ENCODE data around the gene ARSJ.

Gene ARSJ

GRCh38 chr4:113893546-113893945 lies 85.9 kb downstream of the ARSJ start:
- Histone ChIP-seq H3K36me3 (ENCODE audit: control insufficient read depth, low read length) (no peaks in the 10 kb centered on the region), H3K27ac (ENCODE audit: low read depth, low read length) (no peak overlapping the region), H3K4me1 (ENCODE audit: control insufficient read depth, low read length) (peaks cover 2% of the 10 kb centered on the region), H4K20me1 (ENCODE audit: control insufficient read depth, insufficient read depth, low read depth, low read length) (no peaks in the 10 kb centered on the region), H3K27me3 (ENCODE audit: control insufficient read depth, low read length) (no peaks in the 10 kb centered on the region), H3F3A (ENCODE audit: control insufficient read depth, insufficient read depth) (peaks cover 4% of the 10 kb centered on the region; the same call in 1 of the 2 replicates), H3K9me2 (replicated peaks; ENCODE audit: control insufficient read depth, low read length) (no peaks in the 10 kb centered on the region), H3K79me2 (ENCODE audit: control insufficient read depth, low read length) (no peaks in the 10 kb centered on the region), H3K9me3 (ENCODE audit: control insufficient read depth, insufficient read depth, low read length) (no peaks in the 10 kb centered on the region), H3K4me3 (ENCODE audit: low read length) (no peak overlapping the region), H3K4me2 (ENCODE audit: low read length) (no peak overlapping the region)
- peak; percentile 37 for TF ChIP-seq CTCF (IDR thresholded peaks at IDR 0.05; ENCODE audit: low read depth, low read length, poor library complexity, severe bottlenecking)
- TF ChIP-seq EZH2phosphoT487 (IDR thresholded peaks at IDR 0.05; ENCODE audit: borderline replicate concordance, low read length), result no peak

GRCh38 chr4:113888006-113888405 lies 91.4 kb downstream of the ARSJ start:
- H3K4me2 ChIP-seq (ENCODE audit: low read length), result no peak overlapping the region
- H3K9me2 ChIP-seq (replicated peaks; ENCODE audit: control insufficient read depth, low read length), result no peaks in the 10 kb centered on the region
- no peaks in the 10 kb centered on the region; the same call in 1 of the 2 replicates for H3F3A ChIP-seq (ENCODE audit: control insufficient read depth, insufficient read depth)
- TF ChIP-seq CTCF (IDR thresholded peaks at IDR 0.05; ENCODE audit: low read depth, low read length, poor library complexity, severe bottlenecking), result no peak
- TF ChIP-seq EZH2phosphoT487 (IDR thresholded peaks at IDR 0.05; ENCODE audit: borderline replicate concordance, low read length), result no peak
- no peaks in the 10 kb centered on the region for H3K4me1 ChIP-seq (ENCODE audit: control insufficient read depth, low read length)
- H3K36me3 ChIP-seq (ENCODE audit: control insufficient read depth, low read length), result no peaks in the 10 kb centered on the region
- no peaks in the 10 kb centered on the region for H4K20me1 ChIP-seq (ENCODE audit: control insufficient read depth, insufficient read depth, low read depth, low read length)
- no peak overlapping the region for H3K27ac ChIP-seq (ENCODE audit: low read depth, low read length)
- H3K27me3 ChIP-seq (ENCODE audit: control insufficient read depth, low read length), result no peaks in the 10 kb centered on the region
- no peak overlapping the region for H3K4me3 ChIP-seq (ENCODE audit: low read length)
- no peaks in the 10 kb centered on the region for H3K9me3 ChIP-seq (ENCODE audit: control insufficient read depth, insufficient read depth, low read length)
- no peaks in the 10 kb centered on the region for H3K79me2 ChIP-seq (ENCODE audit: control insufficient read depth, low read length)

GRCh38 chr4:113885291-113885690 lies 94.2 kb downstream of the ARSJ start:
- no peaks in the 10 kb centered on the region for H4K20me1 ChIP-seq (ENCODE audit: control insufficient read depth, insufficient read depth, low read depth, low read length)
- H3K4me1 ChIP-seq (ENCODE audit: control insufficient read depth, low read length), result no peaks in the 10 kb centered on the region
- H3F3A ChIP-seq (ENCODE audit: control insufficient read depth, insufficient read depth), result no peaks in the 10 kb centered on the region
- H3K27ac ChIP-seq (ENCODE audit: low read depth, low read length), result no peak overlapping the region
- H3K79me2 ChIP-seq (ENCODE audit: control insufficient read depth, low read length), result no peaks in the 10 kb centered on the region
- H3K4me2 ChIP-seq (ENCODE audit: low read length), result no peak overlapping the region
- no peaks in the 10 kb centered on the region for H3K27me3 ChIP-seq (ENCODE audit: control insufficient read depth, low read length)
- no peaks in the 10 kb centered on the region for H3K9me3 ChIP-seq (ENCODE audit: control insufficient read depth, insufficient read depth, low read length)
- H3K9me2 ChIP-seq (replicated peaks; ENCODE audit: control insufficient read depth, low read length), result no peaks in the 10 kb centered on the region
- H3K36me3 ChIP-seq (ENCODE audit: control insufficient read depth, low read length), result no peaks in the 10 kb centered on the region
- no peak overlapping the region for H3K4me3 ChIP-seq (ENCODE audit: low read length)
- TF ChIP-seq EZH2phosphoT487 (IDR thresholded peaks at IDR 0.05; ENCODE audit: borderline replicate concordance, low read length), result no peak
- TF ChIP-seq CTCF (IDR thresholded peaks at IDR 0.05; ENCODE audit: low read depth, low read length, poor library complexity, severe bottlenecking), result no peak

GRCh38 chr4:113884655-113885054 lies 94.8 kb downstream of the ARSJ start:
- TF ChIP-seq EZH2phosphoT487 (IDR thresholded peaks at IDR 0.05; ENCODE audit: borderline replicate concordance, low read length) (no peak), CTCF (IDR thresholded peaks at IDR 0.05; ENCODE audit: low read depth, low read length, poor library complexity, severe bottlenecking) (no peak)
- no peaks in the 10 kb centered on the region for H3K9me2 ChIP-seq (replicated peaks; ENCODE audit: control insufficient read depth, low read length)
- H3K27me3 ChIP-seq (ENCODE audit: control insufficient read depth, low read length), result no peaks in the 10 kb centered on the region
- H3K4me2 ChIP-seq (ENCODE audit: low read length), result no peak overlapping the region
- no peak overlapping the region for H3K4me3 ChIP-seq (ENCODE audit: low read length)
- H3K4me1 ChIP-seq (ENCODE audit: control insufficient read depth, low read length), result no peaks in the 10 kb centered on the region
- no peaks in the 10 kb centered on the region for H3F3A ChIP-seq (ENCODE audit: control insufficient read depth, insufficient read depth)
- no peak overlapping the region for H3K27ac ChIP-seq (ENCODE audit: low read depth, low read length)
- H3K79me2 ChIP-seq (ENCODE audit: control insufficient read depth, low read length), result no peaks in the 10 kb centered on the region
- H4K20me1 ChIP-seq (ENCODE audit: control insufficient read depth, insufficient read depth, low read depth, low read length), result no peaks in the 10 kb centered on the region
- no peaks in the 10 kb centered on the region for H3K9me3 ChIP-seq (ENCODE audit: control insufficient read depth, insufficient read depth, low read length)
- no peaks in the 10 kb centered on the region for H3K36me3 ChIP-seq (ENCODE audit: control insufficient read depth, low read length)

All from DOHH2 (cell line).